Measurements from ENCODE around the gene FRAS1. TPM values are rescaled to one million over a fixed set of nuclear protein-coding genes. Genes with fewer than 3 reads are reported as not detected.

FRAS1 gene
- total RNA-seq, 1 experiment from 2014 or later, result 0.23 TPM

GRCh38 chr4:78423790-78424189 is 366.7 kb downstream of the FRAS1 start:
- ATAC-seq (no peak), DNase-seq (ENCODE audit: low read depth, low spot score) (no peak)
- ChIA-PET POLR2A (no interaction called here), CTCF (interaction anchor here (0.7 kb wide), 1 partner anchor 80 kb away, joined by 6 read pairs; no protein-coding TSS in a partner anchor)
- no peak for TF ChIP-seq SIN3A (IDR thresholded peaks at IDR 0.05; ENCODE audit: borderline replicate concordance, insufficient read depth, low read depth, low read length)
- TF ChIP-seq TCF7L2 (IDR thresholded peaks at IDR 0.05; ENCODE audit: low read depth, low read length), result no peak
- TF ChIP-seq CTCF (IDR thresholded peaks at IDR 0.05), result no peak
- TF ChIP-seq POLR2AphosphoS5 (IDR thresholded peaks at IDR 0.05; ENCODE audit: low read depth, low read length), result no peak
- no peak for TF ChIP-seq REST (IDR thresholded peaks at IDR 0.05; ENCODE audit: insufficient read depth in 1 of 2, low read depth in 2 of 2, low read length in 1 of 2)
- no TSS peak for BruUV-seq (replicated peaks)
- Histone ChIP-seq H3K9me3 (ENCODE audit: control insufficient read depth, insufficient read depth, low read depth, low read length) (no peaks in the 10 kb centered on the region), H3K4me1 (ENCODE audit: control insufficient read depth, insufficient read depth, low read length) (no peaks in the 10 kb centered on the region), H3K27me3 (ENCODE audit: control insufficient read depth, insufficient read depth, low read length) (no peaks in the 10 kb centered on the region; the same call in 1 of the 2 replicates), H3K36me3 (ENCODE audit: control insufficient read depth, insufficient read depth, low read length) (no peaks in the 10 kb centered on the region), H3K4me3 (ENCODE audit: low read depth in 2 of 2, low read length in 2 of 2) (no peak overlapping the region), H3K27ac (ENCODE audit: low read length) (no peak overlapping the region)
- in situ Hi-C loops (cut with HindIII; ENCODE audit: low pct_unique_long_range_greater_than_20kb, low sequenced_read_pairs) (no loop called here), intact Hi-C loops (cut with micrococcal nuclease; ENCODE audit: unreplicated experiment) (no loop called here)

- POLR2A ChIA-PET, result no interaction called here
- H3K9me3 ChIP-seq (ENCODE audit: control insufficient read depth, insufficient read depth, low read depth, low read length), result no peaks in the 10 kb centered on the region
- H3K27ac ChIP-seq (ENCODE audit: low read length), result no peak overlapping the region
- no peaks in the 10 kb centered on the region for H3K36me3 ChIP-seq (ENCODE audit: control insufficient read depth, insufficient read depth, low read length)
- H3K27me3 ChIP-seq (ENCODE audit: control insufficient read depth, insufficient read depth, low read length), result no peaks in the 10 kb centered on the region; the same call in 1 of the 2 replicates
- no peak for ATAC-seq
- TF ChIP-seq POLR2AphosphoS5 (IDR thresholded peaks at IDR 0.05; ENCODE audit: low read depth, low read length) (no peak), REST (IDR thresholded peaks at IDR 0.05; ENCODE audit: insufficient read depth in 1 of 2, low read depth in 2 of 2, low read length in 1 of 2) (no peak), TCF7L2 (IDR thresholded peaks at IDR 0.05; ENCODE audit: low read depth, low read length) (no peak), SIN3A (IDR thresholded peaks at IDR 0.05; ENCODE audit: borderline replicate concordance, insufficient read depth, low read depth, low read length) (no peak), CTCF (IDR thresholded peaks at IDR 0.05) (no peak)
- H3K4me1 ChIP-seq (ENCODE audit: control insufficient read depth, insufficient read depth, low read length), result no peaks in the 10 kb centered on the region
- CTCF ChIA-PET, result interaction anchor here (0.7 kb wide), 1 partner anchor 81 kb away, joined by 6 read pairs; no protein-coding TSS in a partner anchor
- in situ Hi-C loops (cut with HindIII; ENCODE audit: low pct_unique_long_range_greater_than_20kb, low sequenced_read_pairs), result no loop called here
- intact Hi-C loops (cut with micrococcal nuclease; ENCODE audit: unreplicated experiment), result no loop called here
- no peak for DNase-seq (ENCODE audit: low read depth, low spot score)
- no TSS peak for BruUV-seq (replicated peaks)
- H3K4me3 ChIP-seq (ENCODE audit: low read depth in 2 of 2, low read length in 2 of 2), result no peak overlapping the region
Observed at GRCh38 chr4:78424461-78424860, 367.3 kb downstream of the FRAS1 start.

All from Panc1 (cell line).